Measurements from ENCODE around the gene CTDSPL. TPM values are rescaled to one million over a fixed set of nuclear protein-coding genes. Genes with fewer than 3 reads are reported as not detected.

CTDSPL gene
- total RNA-seq, 1 experiment from 2014 or later, result 34.4 TPM

- ChIA-PET RAD21 (ENCODE audit: low non-redundant PET in 1 of 2, low total read pairs in 2 of 2, uncharacterized antibody in 2 of 2, unreplicated experiment in 2 of 2) (interaction anchor here (1.3 to 4.5 kb wide), 3 partner anchors 111 to 118 kb away, joined by 5 to 28 read pairs (median 20); no protein-coding TSS in a partner anchor), CTCF (interaction anchor here (1.3 to 3.8 kb wide), 6 partner anchors 110 to 147 kb away, joined by 5 to 72 read pairs (median 10); no protein-coding TSS in a partner anchor), POLR2A (no interaction called here)
- H3K4me2 ChIP-seq (ENCODE audit: low read length), result no peak overlapping the region
- H3K9me2 ChIP-seq (ENCODE audit: insufficient read depth), result no peaks in the 10 kb centered on the region
- no peaks in the 10 kb centered on the region for H3K27me3 ChIP-seq (ENCODE audit: insufficient read depth, low read length)
- H3K79me2 ChIP-seq (ENCODE audit: insufficient read depth, low read length), result no peaks in the 10 kb centered on the region
- intact Hi-C loops (cut with micrococcal nuclease), result loop anchor here (10.0 kb wide), 1 partner anchor 798 kb away; no protein-coding TSS in a partner anchor
- no peak overlapping the region for H2AFZ ChIP-seq (ENCODE audit: low read depth, low read length, poor library complexity, severe bottlenecking)
- peaks cover 8 to 17% of the 10 kb centered on the region in 2 experiments for H3K4me1 ChIP-seq (ENCODE audit: control insufficient read depth in 1 of 2, insufficient read depth in 2 of 2, low read length in 2 of 2)
- H4K20me1 ChIP-seq (ENCODE audit: insufficient read depth), result no peaks in the 10 kb centered on the region
- no peak overlapping the region for H3K4me3 ChIP-seq (replicated peaks in 1 of 2; ENCODE audit: low read depth in 1 of 2, low read length in 2 of 2)
- no peak overlapping the region for H3K9ac ChIP-seq (ENCODE audit: low read length)
- H3K9me3 ChIP-seq (ENCODE audit: control insufficient read depth in 1 of 2, insufficient read depth in 1 of 2, low read depth in 1 of 2, low read length in 2 of 2), result no peaks in the 10 kb centered on the region
- H3K36me3 ChIP-seq (ENCODE audit: control insufficient read depth in 1 of 2, insufficient read depth in 2 of 2, low read length in 2 of 2), result no peaks in the 10 kb centered on the region
- ATAC-seq, result no peak
- H3K27ac ChIP-seq (ENCODE audit: low read depth, low read length), result no peak overlapping the region
- no TSS peak for BruUV-seq (replicated peaks)
- no peak for TF ChIP-seq TCF7L2 (IDR thresholded peaks at IDR 0.05; ENCODE audit: borderline replicate concordance, extremely low read depth, insufficient read depth, insufficient read length)
- TF ChIP-seq ZFX (IDR thresholded peaks at IDR 0.05), result no peak
- TF ChIP-seq SP1 (IDR thresholded peaks at IDR 0.05; ENCODE audit: low read depth), result no peak
- no peak for TF ChIP-seq ZNF274 (IDR thresholded peaks at IDR 0.05; ENCODE audit: low read depth, low read length)
- TF ChIP-seq ELF1 (IDR thresholded peaks at IDR 0.05; ENCODE audit: borderline replicate concordance, low read depth), result no peak
- no peak for TF ChIP-seq EZH2phosphoT487 (IDR thresholded peaks at IDR 0.05; ENCODE audit: borderline replicate concordance)
- TF ChIP-seq POLR2A (IDR thresholded peaks at IDR 0.05; ENCODE audit: borderline replicate concordance, extremely low read depth, insufficient read depth, insufficient read length), result no peak
- no peak for TF ChIP-seq YY1 (IDR thresholded peaks at IDR 0.05; ENCODE audit: extremely low read depth, insufficient replicate concordance, low read depth, low read length)
- no peak for TF ChIP-seq REST (IDR thresholded peaks at IDR 0.05; ENCODE audit: low read depth)
- no peak for TF ChIP-seq CTCF (IDR thresholded peaks at IDR 0.05 in 2 of 3, conservative IDR thresholded peaks at IDR 0.05 in 1 of 3; ENCODE audit: borderline replicate concordance in 1 of 3, insufficient read depth in 1 of 3, low read depth in 2 of 3, low read length in 2 of 3)
- no peak for TF ChIP-seq ATF3 (IDR thresholded peaks at IDR 0.05)
- TF ChIP-seq EGR1 (IDR thresholded peaks at IDR 0.05; ENCODE audit: low read depth), result no peak
- no peak for TF ChIP-seq CBX3 (IDR thresholded peaks at IDR 0.05; ENCODE audit: low read depth)
- TF ChIP-seq JUND (IDR thresholded peaks at IDR 0.05), result no peak
- no peak for TF ChIP-seq RAD21 (IDR thresholded peaks at IDR 0.05; ENCODE audit: low read depth)
- no peak for TF ChIP-seq POLR2AphosphoS5 (IDR thresholded peaks at IDR 0.05; ENCODE audit: low read depth, low read length)
- no peak for TF ChIP-seq EZH2 (IDR thresholded peaks at IDR 0.05)
- TF ChIP-seq SRF (IDR thresholded peaks at IDR 0.05; ENCODE audit: low read depth), result no peak
- TF ChIP-seq ZBTB33 (IDR thresholded peaks at IDR 0.05; ENCODE audit: extremely low read depth, insufficient replicate concordance, low read length), result no peak
- no peak for DNase-seq (ENCODE audit: low read depth, low spot score)
Observed at GRCh38 chr3:37856381-37856780, 5.3 kb upstream of the CTDSPL start.

Measured in HCT116 (cell line).